GM12878 (cell line): ENCODE measurements around the gene HSF5. TPM values are rescaled to one million over a fixed set of nuclear protein-coding genes. Genes with fewer than 3 reads are reported as not detected.

ENCODE experiments used
- ATAC-seq: fragments of 200-7000 bp; cut with Tn5 transposase; 3 replicates; pipeline ENCODE4 v1.9.1; 2020; ENCODE audit warnings: mild to moderate bottlenecking, moderate library complexity
- BruUV-seq: library from RNA; stranded (reverse); fragments of 400-500 nt; replicated peaks from 2 replicates; lab custom pipeline; 2021; lab: Mats Ljungman, UMichigan
- CTCF ChIA-PET: fragments of 300-600 bp; sonication (Branson Sonifier 250); formaldehyde crosslinking; extraction: SDS; loops from one replicate; lab custom pipeline; 2021; ENCODE audit warnings: inconsistent platforms; lab: Yijun Ruan, JAX
- POLR2A ChIA-PET: fragments of 350-600 bp; formaldehyde crosslinking; extraction: SDS; loops from one replicate; lab custom pipeline; 2021; ENCODE audit warnings: inconsistent platforms; lab: Charles Lee
- RAD21 ChIA-PET: fragments of 300-600 bp; sonication (Branson Sonifier 250); formaldehyde crosslinking; loops from one replicate; lab custom pipeline; 2023; ENCODE audit warnings: antibody characterized with exemption; ENCODE audit not compliant: unreplicated experiment; lab: Charles Lee
- SMC1A ChIA-PET: fragments of 300-600 bp; sonication (Branson Sonifier 250); formaldehyde crosslinking; loops from one replicate; lab custom pipeline; 2023; ENCODE audit not compliant: unreplicated experiment, uncharacterized antibody; lab: Charles Lee
- DNase-seq: peaks from one replicate; pipeline ENCODE4 v3.0.0-alpha.2; 2011; ENCODE audit warnings: low read depth, low spot score
- FAIRE-seq: peaks from 3 replicates; lab custom pipeline; 2011; peaks lifted over from hg19 to GRCh38; lab: Jason Lieb, UNC
- H2AFZ ChIP-seq: 2 replicates; pipeline ENCODE4 v1.6.0; 2011; ENCODE audit warnings: low read depth, low read length, control low read depth; ENCODE audit not compliant: control insufficient read depth
- H3K27ac ChIP-seq: 2 replicates; pipeline ENCODE4 v1.5.1; 2011; ENCODE audit warnings: control low read depth; ENCODE audit not compliant: control insufficient read depth, insufficient read depth
- H3K27me3 ChIP-seq, 2 experiments: replicated peaks in 1 of 2; 2 replicates each; pipeline versions ENCODE4 v1.6.0 to v1.6.1; 2011; ENCODE audit warnings: low read length in 1 of 2; ENCODE audit not compliant: control insufficient read depth in 2 of 2, insufficient read depth in 2 of 2
- H3K36me3 ChIP-seq, 2 experiments: 2 replicates each; pipeline ENCODE4 v1.5.1; 2011; ENCODE audit warnings: low read length in 1 of 2; ENCODE audit not compliant: control insufficient read depth in 2 of 2, insufficient read depth in 2 of 2
- H3K4me1 ChIP-seq: 2 replicates; pipeline ENCODE4 v1.6.1; 2011; ENCODE audit warnings: mild to moderate bottlenecking, low read length, moderate library complexity, mixed read lengths; ENCODE audit not compliant: control insufficient read depth, insufficient read depth
- H3K4me2 ChIP-seq: 2 replicates; pipeline ENCODE4 v1.6.0; 2011; ENCODE audit warnings: control low read depth; ENCODE audit not compliant: control insufficient read depth, insufficient read depth
- H3K4me3 ChIP-seq: fragments of 200-600 bp; sonication (generic); 2 replicates; pipeline ENCODE4 v1.5.1; 2016
- H3K79me2 ChIP-seq: 2 replicates; pipeline ENCODE4 v1.6.0; 2011; ENCODE audit warnings: low read length; ENCODE audit not compliant: control insufficient read depth, insufficient read depth
- H3K9ac ChIP-seq: 2 replicates; pipeline ENCODE4 v1.8.0; 2011; ENCODE audit warnings: low read length, control low read depth, mixed read lengths; ENCODE audit not compliant: control insufficient read depth, insufficient read depth
- H3K9me3 ChIP-seq: replicated peaks from 3 replicates; pipeline ENCODE4 v1.5.1; 2011; ENCODE audit warnings: mild to moderate bottlenecking, low read length; ENCODE audit not compliant: control insufficient read depth, insufficient read depth
- H4K20me1 ChIP-seq: 2 replicates; pipeline ENCODE4 v1.6.0; 2011; ENCODE audit not compliant: control insufficient read depth, insufficient read depth
- ATF3 ChIP-seq: IDR thresholded peaks from 2 replicates; pipeline ENCODE4 v1.6.1; 2011; ENCODE audit warnings: low read depth, mild to moderate bottlenecking, low read length, moderate library complexity, borderline replicate concordance; ENCODE audit errors: extremely low read depth
- DPF2 ChIP-seq: fragments of 450-650 bp; IDR thresholded peaks from 2 replicates; pipeline ENCODE4 v1.6.1; 2017; ENCODE audit warnings: mild to moderate bottlenecking
- HDAC6 ChIP-seq: fragments of 200-600 bp; sonication (generic); IDR thresholded peaks from one replicate; pipeline ENCODE4 v1.8.0; 2017; ENCODE audit warnings: antibody characterized with exemption; ENCODE audit not compliant: unreplicated experiment
- IRF3 ChIP-seq: fragments of 450-650 bp; IDR thresholded peaks from 2 replicates; pipeline ENCODE4 v1.6.1; 2014; ENCODE audit warnings: mild to moderate bottlenecking
- NBN ChIP-seq: fragments of 450-650 bp; IDR thresholded peaks from 2 replicates; pipeline ENCODE4 v1.6.1; 2016
- NFIC ChIP-seq: IDR thresholded peaks from 2 replicates; pipeline ENCODE4 v1.6.1; 2012; ENCODE audit warnings: low read depth, mild to moderate bottlenecking, inconsistent platforms, low read length, moderate library complexity
- NR2C1 ChIP-seq: fragments of 450-650 bp; IDR thresholded peaks from 2 replicates; pipeline ENCODE4 v1.6.1; 2017; ENCODE audit warnings: antibody characterized with exemption, mild to moderate bottlenecking, moderate library complexity
- PKNOX1 ChIP-seq: fragments of 450-650 bp; IDR thresholded peaks from 2 replicates; pipeline ENCODE4 v1.6.1; 2016; ENCODE audit warnings: mild to moderate bottlenecking
- POLR2AphosphoS2 ChIP-seq: IDR thresholded peaks from 2 replicates; pipeline ENCODE4 v1.6.1; 2011; ENCODE audit warnings: low read depth, mild to moderate bottlenecking, low read length, improper control_type of control experiment, moderate library complexity
- REST ChIP-seq: IDR thresholded peaks from 2 replicates; pipeline ENCODE4 v1.6.1; 2012; ENCODE audit warnings: mild to moderate bottlenecking, low read depth, low read length
- STAT1 ChIP-seq: fragments of 450-650 bp; conservative IDR thresholded peaks from 2 replicates; pipeline ENCODE4 v1.6.1; 2014; ENCODE audit warnings: antibody characterized with exemption, mild to moderate bottlenecking
- ZNF217 ChIP-seq: fragments of 450-650 bp; IDR thresholded peaks from 2 replicates; pipeline ENCODE4 v1.6.1; 2017; ENCODE audit warnings: antibody characterized with exemption, mild to moderate bottlenecking
- ZNF687 ChIP-seq: fragments of 450-650 bp; IDR thresholded peaks from 2 replicates; pipeline ENCODE4 v1.6.1; 2017; ENCODE audit warnings: mild to moderate bottlenecking, moderate library complexity
- ZZZ3 ChIP-seq: IDR thresholded peaks from 2 replicates; pipeline ENCODE4 v1.6.1; 2011; ENCODE audit warnings: low read depth; ENCODE audit not compliant: control insufficient read depth, insufficient read length
- WGBS: methylation state at CpG from one replicate; pipeline ENCODE4 v1.1.6; 2016; ENCODE audit warnings: low lambda C conversion rate; ENCODE audit not compliant: insufficient replicate concordance, insufficient coverage; ENCODE audit errors: missing lambda C conversion rate; 5-methylcytosine and 5-hydroxymethylcytosine counted together
- in situ Hi-C: fragments of 300-500 bp; cut with MboI; formaldehyde crosslinking; loops from 9 replicates; pipeline ENCODE4 v1.14.3; 2018; ENCODE audit warnings: mixed read lengths
- intact Hi-C: fragments of 100-400 bp; cut with micrococcal nuclease; formaldehyde crosslinking; loops from one replicate; pipeline ENCODE4 v1.14.2; 2022; ENCODE audit not compliant: unreplicated experiment
- polyA plus RNA-seq, 11 experiments: library from polyadenylated mRNA; depleted of rRNA in 4 of 11; unstranded in 6 of 11; stranded (reverse) in 5 of 11; fragments of >200 nt; fragmentation: Nextera tagmentation in 4 of 11; fragmentation: Illumina TruSeq in 1 of 11; extraction: Ambion mirVana in 4 of 11; extraction: Trizol in 1 of 11; gene quantifications; 1 replicate in 1 of 11; 2 replicates in 10 of 11; pipeline versions ENCODE4 v1.2.1 to v1.2.3, GENCODE V29; 2011 to 2016; ENCODE audit warnings: inconsistent platforms in 2 of 11, missing spikeins in 2 of 11, low read depth in 1 of 11
- total RNA-seq, 4 experiments: library from RNA; depleted of rRNA in 3 of 4; stranded (reverse); fragments of >200 nt in 3 of 4; fragmentation: Illumina TruSeq in 1 of 4; extraction: Trizol in 1 of 4; gene quantifications; 2 replicates each; pipeline versions ENCODE4 v1.2.1 to v1.2.3, GENCODE V29; 2013 to 2021

Gene HSF5
- total and polyA plus RNA-seq, 10 of the 15 experiments (the other 5 are each of a cell fraction or from before 2014, with no cell fraction given) = 0.02 to 0.18 (median 0.06) TPM; not detected in 4

GRCh38 chr17:58493506-58493905, 5.3 kb upstream of the HSF5 start:
- no peaks in the 10 kb centered on the region; a peak in 1 of 4 replicates for H3K27me3 ChIP-seq
- no TSS peak for BruUV-seq
- POLR2A ChIA-PET = interaction anchor here (0.5 to 1.4 kb wide), 3 partner anchors 18 to 457 kb away, joined by 3 to 5 read pairs (median 4); no protein-coding TSS in a partner anchor
- H2AFZ ChIP-seq = no peak overlapping the region
- no peak overlapping the region for H3K9ac ChIP-seq
- intact Hi-C loops = no loop called here
- H3K27ac ChIP-seq = no peak overlapping the region
- ATAC-seq (no peak), FAIRE-seq (no peak), DNase-seq (no peak)
- H4K20me1 ChIP-seq = no peaks in the 10 kb centered on the region; the same call in 1 of the 2 replicates
- peaks cover 2% of the 10 kb centered on the region; the same call in 1 of the 2 replicates for H3K79me2 ChIP-seq
- in situ Hi-C loops = no loop called here
- H3K36me3 ChIP-seq = peaks cover 28 to 59% of the 10 kb centered on the region in 2 experiments
- H3K4me3 ChIP-seq = no peak overlapping the region
- SMC1A ChIA-PET = interaction anchor here (0.9 to 1.3 kb wide), 2 partner anchors 20 to 65 kb away, joined by 3 to 4 read pairs; no protein-coding TSS in a partner anchor
- no peak overlapping the region for H3K4me2 ChIP-seq
- no peaks in the 10 kb centered on the region for H3K4me1 ChIP-seq
- CTCF ChIA-PET = interaction anchor here (0.7 kb wide), 1 partner anchor 214 kb away, joined by 3 read pairs; no protein-coding TSS in a partner anchor
- H3K9me3 ChIP-seq = no peaks in the 10 kb centered on the region
- 99% methylated on average over 4 of the region's 4 CpGs for WGBS
- RAD21 ChIA-PET = no interaction called here
- TF ChIP-seq ZNF687 = no peak
- no peak for TF ChIP-seq ZZZ3
- TF ChIP-seq NBN = no peak
- no peak for TF ChIP-seq POLR2AphosphoS2
- no peak for TF ChIP-seq STAT1
- TF ChIP-seq DPF2 = no peak
- no peak for TF ChIP-seq IRF3
- TF ChIP-seq HDAC6 = no peak
- no peak for TF ChIP-seq NFIC
- TF ChIP-seq ATF3 = no peak
- no peak for TF ChIP-seq NR2C1
- TF ChIP-seq REST = no peak
- no peak for TF ChIP-seq ZNF217
- no peak for TF ChIP-seq PKNOX1
